HepG2 (cell line): ENCODE measurements around the gene ETFRF1. TPM values are rescaled to one million over a fixed set of nuclear protein-coding genes. Genes with fewer than 3 reads are reported as not detected.

Experiments used
- ARNT2 ChIP-seq: sonication (generic); formaldehyde crosslinking; IDR thresholded peaks from 2 replicates; pipeline ENCODE4 v1.8.0; 2022; ENCODE audit warnings: mild to moderate bottlenecking, low read depth, missing genetic modification reagents, moderate library complexity
- CREB1 ChIP-seq, 2 experiments: fragments of 450-650 bp in 1 of 2; IDR thresholded peaks; 2 replicates each; pipeline ENCODE4 v1.6.1; 2016 to 2017; ENCODE audit warnings: control low read depth in 1 of 2, mild to moderate bottlenecking in 1 of 2, missing compliant biosample characterization in 1 of 2, missing genetic modification characterization in 1 of 2
- KDM2A ChIP-seq: sonication (generic); formaldehyde crosslinking; IDR thresholded peaks from 2 replicates; pipeline ENCODE4 v1.4.0; 2020; ENCODE audit warnings: low read depth, missing genetic modification reagents, borderline replicate concordance
- LCORL ChIP-seq, 2 experiments: fragments of 450-650 bp in 1 of 2; sonication (generic) in 1 of 2; formaldehyde crosslinking in 1 of 2; IDR thresholded peaks; 2 replicates each; pipeline versions ENCODE4 v1.5.0 to v1.6.1; 2017 to 2020; ENCODE audit warnings: antibody characterized with exemption in 1 of 2, missing genetic modification reagents in 1 of 2
- MAFK ChIP-seq, 2 experiments: IDR thresholded peaks in 1 of 2; conservative IDR thresholded peaks in 1 of 2; 2 replicates each; pipeline ENCODE4 v1.6.1; 2011; ENCODE audit warnings: improper control_type of control experiment in 2 of 2, low read length in 2 of 2
- NFKBIZ ChIP-seq: IDR thresholded peaks from 2 replicates; pipeline ENCODE4 v1.6.1; 2018; ENCODE audit warnings: missing genetic modification reagents, missing compliant biosample characterization
- REPIN1 ChIP-seq: sonication (generic); formaldehyde crosslinking; IDR thresholded peaks from 2 replicates; pipeline ENCODE4 v1.8.0; 2022; ENCODE audit warnings: missing genetic modification reagents, low read depth, mild to moderate bottlenecking, borderline replicate concordance
- SOX5 ChIP-seq: IDR thresholded peaks from 2 replicates; pipeline ENCODE4 v1.6.1; 2016; ENCODE audit warnings: borderline replicate concordance
- TBL1XR1 ChIP-seq: fragments of 150-350 bp; IDR thresholded peaks from 2 replicates; pipeline ENCODE4 v1.6.1; 2014; ENCODE audit warnings: borderline replicate concordance, low read length; ENCODE audit not compliant: partially characterized antibody
- ZNF564 ChIP-seq: sonication (generic); formaldehyde crosslinking; IDR thresholded peaks from 2 replicates; pipeline ENCODE4 v1.8.1; 2023; ENCODE audit warnings: mild to moderate bottlenecking, missing genetic modification reagents
- ZNF607 ChIP-seq: sonication (generic); formaldehyde crosslinking; IDR thresholded peaks from 2 replicates; pipeline ENCODE4 v1.5.1; 2020; ENCODE audit warnings: missing genetic modification reagents, mild to moderate bottlenecking, borderline replicate concordance
- ZNF83 ChIP-seq: sonication (generic); formaldehyde crosslinking; IDR thresholded peaks from 2 replicates; pipeline ENCODE4 v1.4.0; 2020; ENCODE audit warnings: missing genetic modification reagents, mild to moderate bottlenecking, borderline replicate concordance
- ZSCAN31 ChIP-seq: sonication (generic); formaldehyde crosslinking; IDR thresholded peaks from 2 replicates; pipeline ENCODE4 v1.5.0; 2020; ENCODE audit warnings: low read depth, mild to moderate bottlenecking, missing genetic modification reagents
- polyA plus RNA-seq, 8 experiments: library from polyadenylated mRNA; depleted of rRNA in 3 of 8; stranded (reverse) in 7 of 8; unstranded in 1 of 8; fragments of >200 nt; fragmentation: Illumina TruSeq in 4 of 8; extraction: Trizol in 4 of 8; gene quantifications; 2 replicates each; pipeline versions ENCODE4 v1.2.1 to v1.2.3, GENCODE V29; 2011 to 2016; ENCODE audit warnings: low read depth in 4 of 8, missing spikeins in 1 of 8, mixed read lengths in 1 of 8; ENCODE audit not compliant: insufficient read depth in 1 of 8
- total RNA-seq, 5 experiments: library from RNA; depleted of rRNA; stranded (reverse); fragments of >200 nt; fragmentation: Illumina TruSeq; extraction: Trizol; gene quantifications; 2 replicates each; pipeline ENCODE4 v1.2.3, GENCODE V29; 2016; ENCODE audit warnings: low read depth in 1 of 5
- TF ChIP-seq, protein P1 (sequence below): sonication (generic); formaldehyde crosslinking; IDR thresholded peaks from 2 replicates; pipeline ENCODE4 v1.4.0; 2020; ENCODE audit warnings: missing genetic modification reagents, borderline replicate concordance
- TF ChIP-seq, protein P2 (sequence below): sonication (generic); formaldehyde crosslinking; IDR thresholded peaks from 2 replicates; pipeline ENCODE4 v1.8.0; 2022; ENCODE audit warnings: mild to moderate bottlenecking, missing genetic modification reagents; ENCODE audit not compliant: insufficient replicate concordance
- TF ChIP-seq, protein P3 (sequence below): sonication (generic); formaldehyde crosslinking; IDR thresholded peaks from 2 replicates; pipeline ENCODE4 v1.5.1; 2020; ENCODE audit warnings: mild to moderate bottlenecking, missing genetic modification reagents, borderline replicate concordance

Gene ETFRF1
- total and polyA plus RNA-seq, 2 of the 13 experiments (the other 11 are each of a cell fraction or from before 2014, with no cell fraction given), result 6.8 to 7.0 TPM

DNA sequence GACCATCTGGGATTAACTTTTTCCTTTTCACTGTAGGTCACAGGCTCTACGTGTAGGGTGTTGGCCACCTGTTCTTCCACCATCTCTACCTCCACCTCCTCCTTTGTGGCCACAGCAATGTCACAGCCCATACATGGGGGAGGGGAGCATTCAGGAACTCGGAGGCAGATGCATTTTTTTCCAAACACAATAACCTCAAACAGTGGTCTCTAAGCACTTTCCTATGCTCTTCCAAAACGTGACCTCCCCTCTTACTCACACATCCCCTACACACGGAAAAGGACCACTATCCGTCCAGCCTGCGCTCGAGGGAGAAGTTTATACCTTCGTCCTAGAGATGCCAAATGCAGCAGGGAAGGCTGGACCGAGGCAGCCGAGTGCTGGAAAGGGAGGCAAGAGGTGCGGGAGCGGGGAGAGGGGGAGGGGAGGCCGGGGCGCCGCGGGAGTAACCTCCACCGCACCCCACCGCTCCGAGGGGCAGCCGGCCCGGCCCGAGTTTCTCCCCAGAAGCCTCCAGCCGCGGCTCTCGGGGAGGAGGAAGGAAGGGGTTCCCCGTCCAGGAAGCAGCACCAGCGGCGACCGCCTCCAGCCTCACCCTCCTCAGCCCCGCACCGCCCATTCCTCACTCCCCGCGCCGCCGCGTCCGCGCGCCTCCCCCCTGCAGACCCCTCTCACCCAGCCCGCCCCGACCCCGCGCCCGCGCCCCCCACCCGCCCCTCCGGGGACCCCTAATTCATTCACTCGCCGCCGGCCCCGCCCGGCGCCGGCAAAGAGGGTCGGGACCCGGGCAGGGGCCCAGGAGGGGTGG, 55.1 kb downstream of the ETFRF1 start (continued):
- TF ChIP-seq, protein P1, sequence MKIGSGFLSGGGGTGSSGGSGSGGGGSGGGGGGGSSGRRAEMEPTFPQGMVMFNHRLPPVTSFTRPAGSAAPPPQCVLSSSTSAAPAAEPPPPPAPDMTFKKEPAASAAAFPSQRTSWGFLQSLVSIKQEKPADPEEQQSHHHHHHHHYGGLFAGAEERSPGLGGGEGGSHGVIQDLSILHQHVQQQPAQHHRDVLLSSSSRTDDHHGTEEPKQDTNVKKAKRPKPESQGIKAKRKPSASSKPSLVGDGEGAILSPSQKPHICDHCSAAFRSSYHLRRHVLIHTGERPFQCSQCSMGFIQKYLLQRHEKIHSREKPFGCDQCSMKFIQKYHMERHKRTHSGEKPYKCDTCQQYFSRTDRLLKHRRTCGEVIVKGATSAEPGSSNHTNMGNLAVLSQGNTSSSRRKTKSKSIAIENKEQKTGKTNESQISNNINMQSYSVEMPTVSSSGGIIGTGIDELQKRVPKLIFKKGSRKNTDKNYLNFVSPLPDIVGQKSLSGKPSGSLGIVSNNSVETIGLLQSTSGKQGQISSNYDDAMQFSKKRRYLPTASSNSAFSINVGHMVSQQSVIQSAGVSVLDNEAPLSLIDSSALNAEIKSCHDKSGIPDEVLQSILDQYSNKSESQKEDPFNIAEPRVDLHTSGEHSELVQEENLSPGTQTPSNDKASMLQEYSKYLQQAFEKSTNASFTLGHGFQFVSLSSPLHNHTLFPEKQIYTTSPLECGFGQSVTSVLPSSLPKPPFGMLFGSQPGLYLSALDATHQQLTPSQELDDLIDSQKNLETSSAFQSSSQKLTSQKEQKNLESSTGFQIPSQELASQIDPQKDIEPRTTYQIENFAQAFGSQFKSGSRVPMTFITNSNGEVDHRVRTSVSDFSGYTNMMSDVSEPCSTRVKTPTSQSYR (CRISPR knock-in tag), result peak; percentile 26; the same call in 1 of the 2 replicates
- TF ChIP-seq, protein P2, sequence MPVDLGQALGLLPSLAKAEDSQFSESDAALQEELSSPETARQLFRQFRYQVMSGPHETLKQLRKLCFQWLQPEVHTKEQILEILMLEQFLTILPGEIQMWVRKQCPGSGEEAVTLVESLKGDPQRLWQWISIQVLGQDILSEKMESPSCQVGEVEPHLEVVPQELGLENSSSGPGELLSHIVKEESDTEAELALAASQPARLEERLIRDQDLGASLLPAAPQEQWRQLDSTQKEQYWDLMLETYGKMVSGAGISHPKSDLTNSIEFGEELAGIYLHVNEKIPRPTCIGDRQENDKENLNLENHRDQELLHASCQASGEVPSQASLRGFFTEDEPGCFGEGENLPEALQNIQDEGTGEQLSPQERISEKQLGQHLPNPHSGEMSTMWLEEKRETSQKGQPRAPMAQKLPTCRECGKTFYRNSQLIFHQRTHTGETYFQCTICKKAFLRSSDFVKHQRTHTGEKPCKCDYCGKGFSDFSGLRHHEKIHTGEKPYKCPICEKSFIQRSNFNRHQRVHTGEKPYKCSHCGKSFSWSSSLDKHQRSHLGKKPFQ (CRISPR knock-in tag), result no peak
- TF ChIP-seq ZSCAN31 (CRISPR knock-in tag), result no peak
- TF ChIP-seq LCORL (IDR thresholded peaks at IDR 0.05), result no peak
- TF ChIP-seq LCORL (CRISPR knock-in tag; IDR thresholded peaks at IDR 0.05), result 0 out of 2 replicates have a peak, but pooled peaks have one; percentile 4
- TF ChIP-seq NFKBIZ, result no peak
- TF ChIP-seq SOX5, result no peak
- TF ChIP-seq REPIN1 (CRISPR knock-in tag), result no peak
- TF ChIP-seq ZNF607 (CRISPR knock-in tag), result no peak
- no peak for TF ChIP-seq TBL1XR1
- TF ChIP-seq KDM2A, result 0 out of 2 replicates have a peak, but pooled peaks have one; percentile 17
- TF ChIP-seq ZNF564 (CRISPR knock-in tag), result 0 out of 2 replicates have a peak, but pooled peaks have one; percentile 15
- TF ChIP-seq ARNT2 (CRISPR knock-in tag), result no peak
- TF ChIP-seq, protein P3, sequence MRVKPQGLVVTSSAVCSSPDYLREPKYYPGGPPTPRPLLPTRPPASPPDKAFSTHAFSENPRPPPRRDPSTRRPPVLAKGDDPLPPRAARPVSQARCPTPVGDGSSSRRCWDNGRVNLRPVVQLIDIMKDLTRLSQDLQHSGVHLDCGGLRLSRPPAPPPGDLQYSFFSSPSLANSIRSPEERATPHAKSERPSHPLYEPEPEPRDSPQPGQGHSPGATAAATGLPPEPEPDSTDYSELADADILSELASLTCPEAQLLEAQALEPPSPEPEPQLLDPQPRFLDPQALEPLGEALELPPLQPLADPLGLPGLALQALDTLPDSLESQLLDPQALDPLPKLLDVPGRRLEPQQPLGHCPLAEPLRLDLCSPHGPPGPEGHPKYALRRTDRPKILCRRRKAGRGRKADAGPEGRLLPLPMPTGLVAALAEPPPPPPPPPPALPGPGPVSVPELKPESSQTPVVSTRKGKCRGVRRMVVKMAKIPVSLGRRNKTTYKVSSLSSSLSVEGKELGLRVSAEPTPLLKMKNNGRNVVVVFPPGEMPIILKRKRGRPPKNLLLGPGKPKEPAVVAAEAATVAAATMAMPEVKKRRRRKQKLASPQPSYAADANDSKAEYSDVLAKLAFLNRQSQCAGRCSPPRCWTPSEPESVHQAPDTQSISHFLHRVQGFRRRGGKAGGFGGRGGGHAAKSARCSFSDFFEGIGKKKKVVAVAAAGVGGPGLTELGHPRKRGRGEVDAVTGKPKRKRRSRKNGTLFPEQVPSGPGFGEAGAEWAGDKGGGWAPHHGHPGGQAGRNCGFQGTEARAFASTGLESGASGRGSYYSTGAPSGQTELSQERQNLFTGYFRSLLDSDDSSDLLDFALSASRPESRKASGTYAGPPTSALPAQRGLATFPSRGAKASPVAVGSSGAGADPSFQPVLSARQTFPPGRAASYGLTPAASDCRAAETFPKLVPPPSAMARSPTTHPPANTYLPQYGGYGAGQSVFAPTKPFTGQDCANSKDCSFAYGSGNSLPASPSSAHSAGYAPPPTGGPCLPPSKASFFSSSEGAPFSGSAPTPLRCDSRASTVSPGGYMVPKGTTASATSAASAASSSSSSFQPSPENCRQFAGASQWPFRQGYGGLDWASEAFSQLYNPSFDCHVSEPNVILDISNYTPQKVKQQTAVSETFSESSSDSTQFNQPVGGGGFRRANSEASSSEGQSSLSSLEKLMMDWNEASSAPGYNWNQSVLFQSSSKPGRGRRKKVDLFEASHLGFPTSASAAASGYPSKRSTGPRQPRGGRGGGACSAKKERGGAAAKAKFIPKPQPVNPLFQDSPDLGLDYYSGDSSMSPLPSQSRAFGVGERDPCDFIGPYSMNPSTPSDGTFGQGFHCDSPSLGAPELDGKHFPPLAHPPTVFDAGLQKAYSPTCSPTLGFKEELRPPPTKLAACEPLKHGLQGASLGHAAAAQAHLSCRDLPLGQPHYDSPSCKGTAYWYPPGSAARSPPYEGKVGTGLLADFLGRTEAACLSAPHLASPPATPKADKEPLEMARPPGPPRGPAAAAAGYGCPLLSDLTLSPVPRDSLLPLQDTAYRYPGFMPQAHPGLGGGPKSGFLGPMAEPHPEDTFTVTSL, result no peak
- TF ChIP-seq MAFK (conservative IDR thresholded peaks at IDR 0.05 in 1 of 2, IDR thresholded peaks at IDR 0.05 in 1 of 2; ENCODE audit: low read length in 2 of 2), result no peak
- no peak for TF ChIP-seq CREB1 (IDR thresholded peaks at IDR 0.05)
- TF ChIP-seq CREB1 (CRISPR knock-in tag; IDR thresholded peaks at IDR 0.05), result no peak
- TF ChIP-seq ZNF83 (CRISPR knock-in tag), result no peak
